Esophagus muscularis mucosa (tissue), 4 donors: ENCODE results near the gene ARHGEF5. TPM values are rescaled to one million over a fixed set of nuclear protein-coding genes. Genes with fewer than 3 reads are reported as not detected.

ENCODE experiments used
- DNase-seq: peaks from one replicate; pipeline ENCODE4 v3.0.0-alpha.2; 2017; ENCODE audit errors: extremely low spot score
- H3K27ac ChIP-seq, 4 donors: fragments of 200-600 bp; sonication (generic); replicated peaks in 1 of 4; 1 replicate in 3 of 4; 2 replicates in 1 of 4; pipeline ENCODE4 v1.5.1; 2016 to 2019; ENCODE audit warnings: mild to moderate bottlenecking in 1 of 4
- H3K27me3 ChIP-seq, 4 donors: fragments of 200-600 bp; sonication (generic); one replicate each; pipeline versions ENCODE4 v1.5.1 to v1.6.0; 2016 to 2019
- H3K36me3 ChIP-seq, 4 donors: fragments of 200-600 bp; sonication (generic); one replicate each; pipeline ENCODE4 v1.5.1; 2016 to 2019
- H3K4me1 ChIP-seq, 4 donors: fragments of 200-600 bp; sonication (generic); one replicate each; pipeline ENCODE4 v1.5.1; 2016 to 2019
- H3K4me3 ChIP-seq, 4 donors: fragments of 200-600 bp; sonication (generic); 1 replicate in 2 of 4; 2 replicates in 2 of 4; pipeline ENCODE4 v1.5.1; 2016 to 2019; ENCODE audit warnings: mild to moderate bottlenecking in 4 of 4, moderate library complexity in 1 of 4
- H3K9me3 ChIP-seq, 4 donors: fragments of 200-600 bp; sonication (generic); 1 replicate in 3 of 4; 2 replicates in 1 of 4; pipeline ENCODE4 v1.5.1; 2016 to 2019
- EP300 ChIP-seq: sonication (generic); formaldehyde crosslinking; IDR thresholded peaks from one replicate; pipeline ENCODE4 v1.6.1; 2017; ENCODE audit warnings: antibody characterized with exemption
- POLR2A ChIP-seq: fragments of 450-650 bp; IDR thresholded peaks from one replicate; pipeline ENCODE4 v1.6.1; 2017; ENCODE audit warnings: antibody characterized with exemption, moderate library complexity, mild to moderate bottlenecking, low read depth
- POLR2AphosphoS5 ChIP-seq, 2 donors: sonication (generic); formaldehyde crosslinking; IDR thresholded peaks; one replicate each; pipeline ENCODE4 v1.6.1; 2017; ENCODE audit warnings: antibody characterized with exemption in 2 of 2
- WGBS: methylation state at CpG from one replicate; pipeline ENCODE4 v1.1.5; 2018; 5-methylcytosine and 5-hydroxymethylcytosine counted together
- intact Hi-C: fragments of 100-400 bp; cut with DNase I; formaldehyde crosslinking; loops from one replicate; pipeline ENCODE4 v1.15.1; 2023
- total RNA-seq, 4 donors: library from RNA; depleted of rRNA; stranded (reverse); fragments of >200 nt; gene quantifications; one replicate each; pipeline versions ENCODE4 v1.1.0 to v1.2.1, GENCODE V29; 2016
- TF ChIP-seq, protein P1 (sequence below), 3 experiments: fragments of 200-600 bp in 2 of 3; fragments of 450-650 bp in 1 of 3; sonication (generic) in 2 of 3; IDR thresholded peaks; one replicate each; pipeline ENCODE4 v1.5.1; 2017 to 2019; ENCODE audit warnings: antibody characterized with exemption in 3 of 3, mild to moderate bottlenecking in 2 of 3, moderate library complexity in 1 of 3

The ARHGEF5 gene
- total RNA-seq, 4 donors from 2014 or later = 4.6 to 11.8 (median 8.9) TPM

GRCh38 chr7:144379776-144380384 lies 24.7 kb downstream of the ARHGEF5 start:
- TF ChIP-seq, protein P1, sequence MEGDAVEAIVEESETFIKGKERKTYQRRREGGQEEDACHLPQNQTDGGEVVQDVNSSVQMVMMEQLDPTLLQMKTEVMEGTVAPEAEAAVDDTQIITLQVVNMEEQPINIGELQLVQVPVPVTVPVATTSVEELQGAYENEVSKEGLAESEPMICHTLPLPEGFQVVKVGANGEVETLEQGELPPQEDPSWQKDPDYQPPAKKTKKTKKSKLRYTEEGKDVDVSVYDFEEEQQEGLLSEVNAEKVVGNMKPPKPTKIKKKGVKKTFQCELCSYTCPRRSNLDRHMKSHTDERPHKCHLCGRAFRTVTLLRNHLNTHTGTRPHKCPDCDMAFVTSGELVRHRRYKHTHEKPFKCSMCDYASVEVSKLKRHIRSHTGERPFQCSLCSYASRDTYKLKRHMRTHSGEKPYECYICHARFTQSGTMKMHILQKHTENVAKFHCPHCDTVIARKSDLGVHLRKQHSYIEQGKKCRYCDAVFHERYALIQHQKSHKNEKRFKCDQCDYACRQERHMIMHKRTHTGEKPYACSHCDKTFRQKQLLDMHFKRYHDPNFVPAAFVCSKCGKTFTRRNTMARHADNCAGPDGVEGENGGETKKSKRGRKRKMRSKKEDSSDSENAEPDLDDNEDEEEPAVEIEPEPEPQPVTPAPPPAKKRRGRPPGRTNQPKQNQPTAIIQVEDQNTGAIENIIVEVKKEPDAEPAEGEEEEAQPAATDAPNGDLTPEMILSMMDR (IDR thresholded peaks at IDR 0.05) = no peak
- TF ChIP-seq EP300 = no peak
- TF ChIP-seq POLR2AphosphoS5 (IDR thresholded peaks at IDR 0.05) = no peak
- no peak for TF ChIP-seq POLR2A
- no peak overlapping the region for H3K4me3 ChIP-seq
- no peak overlapping the region for H3K27ac ChIP-seq
- DNase-seq = no peak
- intact Hi-C loops = no loop called here
- H3K9me3 ChIP-seq = no peaks in the 10 kb centered on the region
- 90% methylated on average over 9 of the region's 11 CpGs for WGBS
- no peaks in the 10 kb centered on the region for H3K27me3 ChIP-seq
- no peaks in the 10 kb centered on the region for H3K4me1 ChIP-seq
- H3K36me3 ChIP-seq = peaks cover 0 to 36% (median 5%) of the 10 kb centered on the region in 4 donors

DNA sequence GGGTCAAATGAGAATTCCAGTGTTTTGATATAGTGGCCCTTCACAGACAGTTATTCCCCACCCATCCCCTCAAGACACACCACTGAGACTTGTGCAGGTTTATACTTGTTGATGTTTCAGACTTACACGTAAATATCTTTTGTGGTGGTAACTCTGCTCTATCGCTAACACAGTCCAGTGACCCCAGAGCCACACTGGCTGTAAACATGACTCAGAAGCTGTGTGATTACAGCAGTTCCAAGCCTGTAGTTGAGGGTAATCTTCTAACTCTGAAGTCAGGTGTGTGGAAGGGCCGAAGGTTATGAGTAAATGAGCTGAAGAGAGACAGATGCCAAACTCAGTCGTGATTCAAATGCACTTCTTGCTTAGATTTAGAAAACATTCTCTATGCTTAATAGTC lies 28.9 kb downstream of the ARHGEF5 start:
- no peak overlapping the region for H3K27ac ChIP-seq
- H3K9me3 ChIP-seq = no peaks in the 10 kb centered on the region
- no peak for TF ChIP-seq POLR2AphosphoS5 (IDR thresholded peaks at IDR 0.05)
- no peak for TF ChIP-seq EP300
- no peak for TF ChIP-seq POLR2A
- TF ChIP-seq, protein P1 (IDR thresholded peaks at IDR 0.05) = no peak
- no peak overlapping the region for H3K4me3 ChIP-seq
- intact Hi-C loops = no loop called here
- 79% methylated on average over 4 of the region's 4 CpGs for WGBS
- peaks cover 0 to 13% (median 5%) of the 10 kb centered on the region in 4 donors for H3K36me3 ChIP-seq
- no peaks in the 10 kb centered on the region for H3K4me1 ChIP-seq
- H3K27me3 ChIP-seq = no peaks in the 10 kb centered on the region
- DNase-seq = no peak

- intact Hi-C loops = no loop called here
- Histone ChIP-seq H3K27ac (no peak overlapping the region), H3K36me3 (peaks cover 0 to 6% (median 3%) of the 10 kb centered on the region in 4 donors), H3K27me3 (no peaks in the 10 kb centered on the region), H3K4me3 (no peak overlapping the region), H3K9me3 (no peaks in the 10 kb centered on the region), H3K4me1 (no peaks in the 10 kb centered on the region)
- TF ChIP-seq EP300 (no peak), POLR2A (no peak), POLR2AphosphoS5 (IDR thresholded peaks at IDR 0.05) (no peak)
- TF ChIP-seq, protein P1 (IDR thresholded peaks at IDR 0.05) = no peak
- 80% methylated on average over 12 of the region's 12 CpGs for WGBS
- no peak for DNase-seq
Observed at GRCh38 chr7:144384555-144385245, 29.5 kb downstream of the ARHGEF5 start.

- DNase-seq = no peak
- intact Hi-C loops = no loop called here
- TF ChIP-seq POLR2AphosphoS5 (IDR thresholded peaks at IDR 0.05) = no peak
- no peak for TF ChIP-seq EP300
- TF ChIP-seq POLR2A = no peak
- TF ChIP-seq, protein P1 (IDR thresholded peaks at IDR 0.05) = no peak
- H3K4me1 ChIP-seq = peaks cover 4 to 18% (median 18%) of the 10 kb centered on the region in 4 donors
- H3K36me3 ChIP-seq = no peaks in the 10 kb centered on the region
- H3K27me3 ChIP-seq = no peaks in the 10 kb centered on the region
- H3K4me3 ChIP-seq = no peak overlapping the region
- no peak overlapping the region for H3K27ac ChIP-seq
- no peaks in the 10 kb centered on the region for H3K9me3 ChIP-seq
Observed at GRCh38 chr7:144386741-144387140, 31.5 kb downstream of the ARHGEF5 start.
